Urinary bladder (tissue), 4 donors: Measurements from ENCODE around the gene BCAT1. TPM values are rescaled to one million over a fixed set of nuclear protein-coding genes. Genes with fewer than 3 reads are reported as not detected.
"Not testable (repeated sequence)": the region's sequence is repeated elsewhere in the genome, so short reads cannot be mapped to it uniquely, and the experiment has no call there.

Source experiments
- DNase-seq: peaks from one replicate; pipeline ENCODE4 v3.0.0-alpha.2; 2015; ENCODE audit errors: extremely low spot score
- H3K27ac ChIP-seq: one replicate; pipeline ENCODE4 v1.5.1; 2013; ENCODE audit warnings: low read depth, mild to moderate bottlenecking, moderate library complexity
- H3K36me3 ChIP-seq: one replicate; pipeline ENCODE4 v1.6.1; 2013; ENCODE audit warnings: mild to moderate bottlenecking, moderate library complexity; ENCODE audit not compliant: insufficient read depth
- H3K4me1 ChIP-seq: one replicate; pipeline ENCODE4 v1.6.1; 2013; ENCODE audit warnings: mild to moderate bottlenecking, moderate library complexity; ENCODE audit not compliant: insufficient read depth
- H3K4me3 ChIP-seq: one replicate; pipeline ENCODE4 v1.5.1; 2013; ENCODE audit warnings: low read depth, low read length
- WGBS: extraction: QIAGEN DNeasy Blood & Tissue Kit; methylation state at CpG from one replicate; pipeline ENCODE4 v1.1.7; 2013; 5-methylcytosine and 5-hydroxymethylcytosine counted together
- polyA plus RNA-seq: library from polyadenylated mRNA; stranded (reverse); fragments of 200-250 nt; gene quantifications from one replicate; pipeline ENCODE4 v1.2.3, GENCODE V29; 2013
- total RNA-seq: library from RNA; depleted of rRNA; stranded (reverse); fragments of >200 nt; gene quantifications from one replicate; pipeline ENCODE4 v1.2.3, GENCODE V29; 2014
- donor health status: healthy with polysubstance abuse.
- donor health status: healthy.

The BCAT1 gene
- total and polyA plus RNA-seq, 2 donors: 9.4 to 87.3 TPM

DNA sequence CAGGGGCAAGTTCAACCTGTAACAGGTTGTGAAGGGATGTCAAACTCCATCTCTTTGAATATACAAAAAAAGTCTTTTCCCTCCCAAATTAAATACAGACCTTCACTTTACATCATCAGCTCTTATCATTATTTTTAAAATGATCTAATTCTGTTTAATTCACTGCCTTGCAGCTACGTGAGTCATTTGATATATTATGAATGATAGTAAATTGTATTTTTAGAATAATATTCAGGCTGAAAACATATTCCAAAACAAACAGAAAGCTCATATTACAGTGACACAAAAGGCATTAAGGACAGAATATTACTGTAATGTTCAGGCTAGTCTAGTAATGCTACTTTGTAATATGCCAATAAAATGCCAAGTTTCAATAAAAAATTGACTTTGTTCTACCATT lies 53.3 kb downstream of the BCAT1 start:
- H3K4me1 ChIP-seq: no peaks in the 10 kb centered on the region
- H3K4me3 ChIP-seq: no peak overlapping the region
- 33% methylated on average over 1 of the region's 1 CpG for WGBS
- no peak for DNase-seq
- H3K27ac ChIP-seq: no peak overlapping the region
- H3K36me3 ChIP-seq: no peaks in the 10 kb centered on the region

DNA sequence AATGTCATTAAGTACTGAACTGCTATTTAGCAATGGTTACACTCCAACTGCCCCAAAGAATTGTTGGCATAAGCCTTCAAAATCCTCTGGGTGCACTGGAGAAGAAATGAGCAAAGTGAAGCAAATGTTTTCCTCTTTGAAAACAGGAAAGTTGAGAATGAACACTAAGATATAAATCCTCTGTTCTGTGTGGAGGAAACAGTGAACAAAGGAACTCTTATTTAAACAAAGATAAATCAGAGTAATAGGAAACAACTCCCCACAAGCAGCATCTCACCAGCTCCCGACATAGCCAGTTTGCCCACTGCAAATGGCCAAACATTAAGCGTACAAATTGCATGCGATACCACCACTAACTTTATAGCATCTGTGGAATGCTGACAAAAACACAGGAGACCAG lies 54.0 kb downstream of the BCAT1 start:
- no peaks in the 10 kb centered on the region for H3K4me1 ChIP-seq
- no peaks in the 10 kb centered on the region for H3K36me3 ChIP-seq
- WGBS: 62% methylated on average over 3 of the region's 3 CpGs
- H3K4me3 ChIP-seq: no peak overlapping the region
- no peak for DNase-seq
- no peak overlapping the region for H3K27ac ChIP-seq

DNA sequence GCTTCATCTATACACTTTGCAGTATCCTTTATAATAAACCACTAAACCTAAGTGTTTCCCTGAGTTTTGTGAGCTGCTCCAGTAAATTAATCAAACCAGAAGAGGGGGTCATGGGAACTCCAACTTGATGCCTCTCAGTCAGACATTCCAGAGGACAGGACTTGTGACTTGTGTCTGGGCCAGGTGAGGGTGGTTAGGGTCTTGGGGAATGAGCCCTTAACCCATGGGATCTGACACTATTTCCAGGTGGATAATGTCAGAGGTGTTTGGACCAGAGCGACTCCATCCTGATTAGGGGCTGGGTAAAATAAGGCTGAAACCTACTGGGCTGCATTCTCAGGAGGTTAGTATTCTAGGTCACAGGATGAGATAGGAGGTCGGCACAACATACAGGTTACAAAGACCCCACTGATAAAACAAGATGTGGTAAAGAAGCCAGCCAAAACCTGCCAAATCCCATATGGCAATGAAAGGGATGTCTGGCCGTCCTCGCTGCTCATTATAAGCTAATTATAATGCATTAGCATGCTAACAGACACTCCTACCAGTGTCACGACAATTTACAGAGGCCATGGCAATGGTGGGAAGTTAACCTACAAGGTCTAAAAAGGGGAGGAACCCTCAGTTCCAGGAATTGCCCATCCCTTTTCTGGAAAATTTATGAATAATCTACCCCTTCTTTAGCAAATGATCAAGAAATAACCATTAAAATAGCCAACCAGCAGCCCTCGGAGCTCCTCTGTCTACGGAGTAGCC lies 58.7 kb downstream of the BCAT1 start:
- no peaks in the 10 kb centered on the region for H3K4me1 ChIP-seq
- no peaks in the 10 kb centered on the region for H3K36me3 ChIP-seq
- 97% methylated on average over 7 of the region's 7 CpGs for WGBS
- no peak overlapping the region for H3K27ac ChIP-seq
- no peak overlapping the region for H3K4me3 ChIP-seq
- no peak for DNase-seq

DNA sequence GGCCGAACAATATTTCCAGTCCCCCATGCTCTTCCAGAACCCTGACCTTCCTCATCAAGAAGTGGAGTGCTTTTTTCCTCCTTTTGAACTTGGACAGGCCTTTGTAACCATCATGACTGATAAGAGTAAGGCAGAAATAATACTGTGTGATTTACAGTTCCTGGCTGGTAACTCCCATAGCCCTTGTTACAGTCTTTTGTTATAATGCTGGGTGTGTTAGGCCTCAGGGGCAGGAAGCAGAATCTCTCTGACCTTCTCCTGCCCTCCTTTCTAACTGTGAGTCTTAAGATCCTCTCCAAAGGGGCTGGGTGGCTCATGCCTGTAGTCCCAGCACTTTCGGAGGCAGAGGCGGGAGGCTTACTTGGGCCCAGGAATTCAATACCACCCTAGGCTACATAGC lies 59.5 kb downstream of the BCAT1 start:
- H3K36me3 ChIP-seq: no peaks in the 10 kb centered on the region
- 93% methylated on average over 3 of the region's 3 CpGs for WGBS
- no peak for DNase-seq
- no peaks in the 10 kb centered on the region for H3K4me1 ChIP-seq
- H3K27ac ChIP-seq: no peak overlapping the region
- H3K4me3 ChIP-seq: no peak overlapping the region

DNA sequence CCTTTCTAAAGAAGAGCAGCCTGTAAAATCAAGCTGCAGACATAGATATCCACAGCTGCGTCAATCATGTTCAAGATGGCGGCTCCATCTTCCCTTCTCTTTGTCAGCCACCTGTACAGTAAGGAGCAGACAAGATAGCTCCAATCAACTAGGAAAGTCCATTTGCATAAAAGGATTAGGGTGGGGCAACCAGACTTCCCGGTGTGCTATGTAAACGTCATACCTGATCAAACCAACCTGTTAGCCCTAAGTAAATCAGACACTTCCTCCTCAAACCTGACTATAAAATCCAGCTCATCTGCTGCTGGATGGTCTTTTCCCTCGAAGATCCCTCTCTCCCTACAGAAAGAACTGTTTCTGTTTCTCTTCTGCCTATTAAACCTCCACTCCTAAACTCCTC lies 60.1 kb downstream of the BCAT1 start:
- no peak for DNase-seq
- no peaks in the 10 kb centered on the region for H3K36me3 ChIP-seq
- 88% methylated on average over 5 of the region's 5 CpGs for WGBS
- H3K4me3 ChIP-seq: no peak overlapping the region
- no peak overlapping the region for H3K27ac ChIP-seq
- no peaks in the 10 kb centered on the region for H3K4me1 ChIP-seq

DNA sequence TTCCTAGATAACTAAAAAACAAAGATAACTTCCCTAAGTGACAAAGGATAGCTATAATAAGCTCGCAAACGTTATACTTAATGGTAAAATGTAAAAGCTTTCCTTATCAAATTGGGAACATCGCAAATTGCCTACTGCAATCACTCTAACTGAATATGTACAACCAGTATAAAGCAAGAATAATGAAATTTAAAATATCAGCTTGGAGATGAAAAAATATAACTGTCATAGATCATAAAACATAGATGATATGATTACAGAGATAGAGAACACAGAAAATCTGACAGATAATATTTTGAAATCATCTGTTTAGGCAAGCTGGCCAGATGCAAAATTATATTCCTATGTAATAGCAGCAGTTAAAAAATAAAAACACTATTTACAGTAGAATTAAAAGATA lies 64.0 kb downstream of the BCAT1 start:
- Histone ChIP-seq H3K4me3 (no peak overlapping the region), H3K4me1 (no peaks in the 10 kb centered on the region), H3K27ac (no peak overlapping the region), H3K36me3 (no peaks in the 10 kb centered on the region)
- WGBS: 93% methylated on average over 3 of the region's 3 CpGs
- no peak for DNase-seq

DNA sequence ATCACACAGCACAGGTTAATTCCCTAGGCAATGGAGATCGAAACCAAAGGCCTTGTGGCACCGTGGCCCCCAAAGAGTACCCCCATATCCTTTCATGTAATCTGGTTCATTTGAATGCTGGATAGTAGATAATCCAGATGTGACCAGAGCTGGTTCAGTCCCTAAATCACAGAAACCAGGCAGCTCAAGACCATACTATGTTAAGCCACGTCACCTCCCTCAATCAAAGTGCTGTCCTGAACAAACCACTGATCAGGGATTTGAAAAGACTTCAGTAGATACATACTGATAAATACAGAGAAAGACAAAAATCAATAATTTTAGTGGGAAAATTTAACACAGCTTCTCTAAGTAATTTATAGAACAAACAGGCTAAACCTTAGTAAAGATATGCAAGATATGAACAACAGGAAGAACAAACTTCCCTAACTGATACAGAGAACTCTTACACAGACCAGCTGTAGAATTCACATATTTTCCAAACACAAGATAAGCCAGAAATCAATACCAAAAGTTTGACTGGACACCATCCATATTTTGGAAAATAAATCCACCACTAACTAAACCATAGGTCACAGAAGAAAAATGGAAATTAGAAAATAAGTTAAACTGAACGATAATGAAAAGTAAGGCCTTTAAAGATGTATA lies 67.1 kb downstream of the BCAT1 start:
- 90% methylated on average over 4 of the region's 4 CpGs for WGBS

DNA sequence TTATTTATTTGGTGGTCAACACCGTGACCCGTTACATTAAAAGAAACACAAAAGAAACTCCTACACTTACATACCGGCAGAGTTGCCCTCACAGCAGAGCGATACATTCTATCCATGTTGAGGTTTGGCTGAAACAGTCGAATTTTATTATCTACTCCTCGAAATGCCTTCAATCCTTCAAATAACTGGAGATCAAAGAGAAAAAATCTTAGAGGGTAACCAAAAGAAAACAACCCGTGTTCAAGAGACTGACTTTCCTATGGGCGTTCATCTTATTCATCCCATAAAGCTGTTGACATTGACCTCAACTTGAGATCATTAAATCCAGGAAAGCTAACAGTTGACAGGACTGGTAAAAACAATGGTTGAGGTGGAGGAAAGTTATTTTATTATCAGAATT lies 67.7 kb downstream of the BCAT1 start:
- 87% methylated on average over 8 of the region's 8 CpGs for WGBS
- Histone ChIP-seq H3K4me3 (no peak overlapping the region), H3K27ac (no peak overlapping the region)

More for the DNA sequence above, 67.1 kb downstream of the BCAT1 start:
- Histone ChIP-seq H3K4me3 (no peak overlapping the region), H3K27ac (no peak overlapping the region), H3K4me1 (no peaks in the 10 kb centered on the region), H3K36me3 (no peaks in the 10 kb centered on the region)
- no peak for DNase-seq

DNA sequence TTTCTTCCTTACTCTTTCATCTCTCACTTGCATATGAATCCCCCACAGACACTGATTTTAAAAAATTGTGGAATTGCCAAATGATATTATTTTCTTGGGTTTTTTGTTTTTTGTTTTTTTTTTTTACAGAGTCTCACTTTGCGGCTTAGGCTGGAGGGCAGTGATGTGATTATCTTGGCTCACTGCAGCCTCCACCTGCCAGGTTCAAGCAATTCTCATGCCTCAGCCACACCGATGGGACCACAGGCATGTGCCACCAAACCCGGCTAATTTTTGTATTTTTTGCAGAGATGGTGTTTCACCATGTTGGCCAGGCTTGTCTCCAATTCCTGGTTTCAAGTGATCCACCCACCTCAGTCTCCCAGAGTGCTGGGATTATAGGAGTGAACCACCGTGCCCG lies 68.2 kb downstream of the BCAT1 start:
- WGBS: 99% methylated on average over 5 of the region's 5 CpGs
- Histone ChIP-seq H3K4me1 (no peaks in the 10 kb centered on the region), H3K27ac (no peak overlapping the region), H3K4me3 (no peak overlapping the region), H3K36me3 (no peaks in the 10 kb centered on the region)
- no peak for DNase-seq

More for the DNA sequence above, 67.7 kb downstream of the BCAT1 start:
- H3K36me3 ChIP-seq: no peaks in the 10 kb centered on the region
- no peak for DNase-seq
- no peaks in the 10 kb centered on the region for H3K4me1 ChIP-seq

DNA sequence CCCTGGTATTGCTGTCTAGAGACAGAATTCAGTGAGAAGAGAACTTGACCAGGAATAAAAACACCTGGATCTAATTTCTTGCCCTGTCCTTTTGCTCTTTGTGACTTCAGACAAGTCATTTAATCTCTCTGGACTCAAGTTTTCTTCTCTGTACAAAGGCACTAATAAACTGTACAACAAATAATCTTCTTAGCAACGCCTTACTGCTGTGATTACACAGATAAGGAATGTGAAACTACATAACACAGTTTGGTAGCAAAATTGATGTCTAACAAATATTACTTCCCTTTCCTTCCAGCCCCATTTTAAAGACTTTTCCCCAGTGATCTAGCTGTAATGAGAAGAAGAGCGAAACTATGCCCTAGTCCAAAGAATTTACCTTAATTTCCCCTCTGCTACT lies 69.3 kb downstream of the BCAT1 start:
- H3K4me1 ChIP-seq: no peaks in the 10 kb centered on the region
- whole genome bisulfite sequencing: 70% methylated on average over 2 of the region's 2 CpGs
- no peaks in the 10 kb centered on the region for H3K36me3 ChIP-seq
- H3K27ac ChIP-seq: no peak overlapping the region
- H3K4me3 ChIP-seq: no peak overlapping the region
- DNase-seq: no peak

DNA sequence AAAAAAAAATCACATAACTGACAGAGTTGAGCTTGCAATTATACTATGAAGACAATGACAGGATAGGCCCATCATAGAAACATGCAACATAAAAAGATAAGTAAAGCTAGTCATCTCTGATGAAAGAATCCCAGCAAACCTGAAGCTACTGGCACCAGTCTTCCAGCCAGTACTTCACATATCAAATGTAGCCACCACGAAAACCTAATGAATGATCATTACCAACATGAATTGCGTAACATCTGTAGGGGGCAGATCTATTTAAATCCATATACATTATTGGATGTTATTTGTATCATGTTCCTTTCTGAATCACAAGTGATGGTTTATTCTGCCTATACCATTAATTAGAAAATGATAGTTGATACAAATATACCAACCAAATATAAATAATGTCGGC lies 73.9 kb downstream of the BCAT1 start:
- no peaks in the 10 kb centered on the region for H3K4me1 ChIP-seq
- H3K4me3 ChIP-seq: no peak overlapping the region
- 98% methylated on average over 3 of the region's 3 CpGs for WGBS
- DNase-seq: no peak
- H3K36me3 ChIP-seq: no peaks in the 10 kb centered on the region
- H3K27ac ChIP-seq: no peak overlapping the region

DNA sequence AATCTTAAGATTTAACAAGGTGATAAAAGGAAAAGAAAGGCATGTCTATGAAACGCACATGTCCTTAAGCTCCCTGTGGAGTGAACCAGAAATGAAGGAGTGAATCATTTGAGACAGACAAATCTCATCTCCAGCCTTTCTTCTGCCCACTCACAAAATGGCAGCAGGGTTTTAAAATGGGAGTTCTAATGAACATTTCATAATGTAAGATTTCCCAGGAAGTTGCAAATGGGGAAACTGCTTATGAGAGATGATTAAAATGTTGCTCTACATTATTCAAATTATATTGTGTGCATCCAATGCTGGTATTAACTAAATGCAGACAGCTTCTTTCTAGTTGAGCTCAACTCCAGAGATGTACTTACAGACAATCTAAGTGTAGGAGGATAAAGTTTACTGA lies 76.7 kb downstream of the BCAT1 start:
- 81% methylated on average over 1 of the region's 1 CpG for WGBS
- no peaks in the 10 kb centered on the region for H3K4me1 ChIP-seq
- no peak overlapping the region for H3K4me3 ChIP-seq
- H3K36me3 ChIP-seq: no peaks in the 10 kb centered on the region
- no peak overlapping the region for H3K27ac ChIP-seq
- DNase-seq: no peak

DNA sequence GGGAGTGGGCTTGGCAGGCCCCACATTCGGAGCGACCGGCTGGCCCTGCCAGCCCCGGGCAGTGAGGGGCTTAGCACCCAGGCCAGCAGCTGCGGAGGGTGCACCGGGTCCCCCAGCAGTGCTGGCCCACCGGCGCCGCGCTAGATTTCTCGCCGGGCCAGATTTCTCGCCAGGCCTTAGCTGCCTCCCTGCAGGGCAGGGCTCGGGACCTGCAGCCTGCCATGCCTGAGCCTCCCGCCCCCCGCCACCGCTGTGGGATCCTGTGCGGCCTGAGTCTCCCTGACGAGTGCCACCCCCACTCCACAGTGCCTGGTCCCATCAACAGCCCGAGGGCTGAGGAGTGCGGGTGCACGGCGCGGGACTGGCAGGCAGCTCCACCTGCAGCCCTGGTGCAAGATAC lies 82.8 kb downstream of the BCAT1 start:
- H3K4me3 ChIP-seq, H3K4me1 ChIP-seq, H3K36me3 ChIP-seq, DNase-seq, H3K27ac ChIP-seq: not testable (repeated sequence)
- WGBS: 98% methylated on average over 24 of the region's 24 CpGs

DNA sequence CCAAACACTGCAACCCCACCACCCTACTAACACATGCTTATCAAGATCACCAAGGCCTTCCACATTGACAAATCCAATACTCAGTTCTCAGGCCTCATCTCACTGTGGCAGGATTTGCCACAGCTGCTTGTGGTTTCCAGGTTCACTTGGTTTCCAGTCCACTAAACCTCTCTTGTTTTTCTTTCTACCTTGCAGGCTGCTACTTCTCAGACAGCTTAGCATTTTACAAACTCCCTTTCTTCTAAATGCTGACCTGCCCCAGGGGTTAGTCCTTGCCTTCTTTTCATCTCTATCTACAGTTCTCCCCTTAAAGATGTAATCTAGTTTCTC lies 84.1 kb downstream of the BCAT1 start:
- Histone ChIP-seq H3K4me1 (no peaks in the 10 kb centered on the region), H3K4me3 (no peak overlapping the region), H3K36me3 (no peaks in the 10 kb centered on the region), H3K27ac (no peak overlapping the region)
- DNase-seq: no peak
